AG04450 (cell line): ENCODE data around the gene PERP. TPM values are rescaled to one million over a fixed set of nuclear protein-coding genes. Genes with fewer than 3 reads are reported as not detected.
"Not testable (repeated sequence)": the region's sequence is repeated elsewhere in the genome, so short reads cannot be mapped to it uniquely, and the experiment has no call there.

Experiments
- CTCF ChIA-PET: fragments of 300-600, 350-600 bp; formaldehyde crosslinking; extraction: SDS; loops from one replicate; lab custom pipeline; 2022; ENCODE audit warnings: antibody characterized with exemption, inconsistent platforms; lab: Charles Lee
- POLR2A ChIA-PET: fragments of 350-600 bp; formaldehyde crosslinking; extraction: SDS; loops from one replicate; lab custom pipeline; 2021; ENCODE audit warnings: antibody characterized with exemption, inconsistent platforms; lab: Yijun Ruan, JAX
- DNase-seq: peaks from one replicate; pipeline ENCODE4 v3.0.0-alpha.2; 2011; ENCODE audit warnings: low read depth, low spot score
- H3K27ac ChIP-seq: one replicate; pipeline ENCODE4 v1.5.1; 2012; ENCODE audit warnings: low read depth, low read length, control low read depth
- H3K27me3 ChIP-seq: one replicate; pipeline ENCODE4 v1.6.0; 2012; ENCODE audit warnings: low read length; ENCODE audit not compliant: control insufficient read depth, insufficient read depth
- H3K4me3 ChIP-seq: 2 replicates; pipeline ENCODE4 v1.5.1; 2011; ENCODE audit warnings: mild to moderate bottlenecking, low read depth, low read length, control low read depth
- H3K9me3 ChIP-seq: 2 replicates; pipeline ENCODE4 v1.5.1; 2012; ENCODE audit warnings: low read length; ENCODE audit not compliant: control insufficient read depth, insufficient read depth
- CTCF ChIP-seq: IDR thresholded peaks from 2 replicates; pipeline ENCODE4 v1.5.1; 2011; ENCODE audit warnings: low read depth, low read length, control low read depth, inconsistent platforms
- polyA plus RNA-seq: library from polyadenylated mRNA; depleted of rRNA; stranded (reverse); fragments of >200 nt; gene quantifications from 2 replicates; pipeline ENCODE4 v1.2.3, GENCODE V29; 2011

Gene PERP
- polyA plus RNA-seq, 1 experiment, result 47.6 TPM

DNA sequence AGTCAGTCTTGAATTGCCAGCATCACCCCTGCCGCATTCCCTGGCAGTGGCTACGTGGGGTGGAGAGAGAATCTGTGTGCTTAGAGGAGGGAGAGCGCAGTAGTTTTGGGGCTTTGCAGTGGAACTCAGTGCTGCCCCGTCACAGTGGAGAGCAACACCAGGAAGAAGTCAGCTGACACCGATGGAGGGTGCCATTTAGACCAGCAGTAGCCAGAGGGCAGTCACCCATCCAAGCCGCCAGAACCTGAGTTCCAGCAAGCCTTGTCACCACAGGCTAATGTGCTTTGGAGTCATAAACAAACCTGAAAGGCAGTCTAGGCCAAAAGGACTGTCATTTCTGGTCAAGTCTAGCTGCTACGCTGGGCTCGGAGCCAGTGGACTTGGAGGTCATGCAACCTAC, 22.0 kb upstream of the PERP start:
- Histone ChIP-seq H3K4me3 (no peak overlapping the region), H3K9me3 (no peaks in the 10 kb centered on the region), H3K27me3 (peaks cover 6% of the 10 kb centered on the region), H3K27ac (no peak overlapping the region)
- DNase-seq, result no peak
- POLR2A ChIA-PET, result no interaction called here
- no peak for TF ChIP-seq CTCF
- CTCF ChIA-PET, result no interaction called here

GRCh38 chr6:138128096-138128495, 20.9 kb upstream of the PERP start:
- TF ChIP-seq CTCF, result no peak
- CTCF ChIA-PET, result no interaction called here

DNA sequence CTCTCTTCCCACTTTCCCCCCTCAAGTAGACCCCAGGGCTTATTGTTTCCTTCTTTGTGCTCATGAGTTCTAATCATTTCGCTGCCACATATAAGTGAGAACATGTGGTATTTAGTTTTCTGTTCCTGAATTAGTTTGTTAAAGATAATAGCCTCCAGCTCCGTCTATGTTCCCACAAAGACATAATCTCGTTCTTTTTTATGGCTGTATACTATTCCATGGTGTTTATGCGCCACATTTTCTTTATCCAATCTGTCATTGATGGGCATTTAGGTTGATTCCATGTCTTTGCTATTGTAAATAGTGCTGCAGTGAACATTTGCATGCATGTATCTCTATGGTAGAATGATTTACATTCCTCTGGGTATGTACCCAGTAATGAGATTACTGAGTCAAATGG, 16.9 kb upstream of the PERP start:
- CTCF ChIA-PET, result no interaction called here
- H3K9me3 ChIP-seq, result no peaks in the 10 kb centered on the region
- POLR2A ChIA-PET, result no interaction called here
- no peak overlapping the region for H3K27ac ChIP-seq
- TF ChIP-seq CTCF, result no peak
- H3K27me3 ChIP-seq, result peaks cover 10% of the 10 kb centered on the region
- no peak overlapping the region for H3K4me3 ChIP-seq
- no peak for DNase-seq

More at GRCh38 chr6:138128096-138128495, 20.9 kb upstream of the PERP start:
- H3K27me3 ChIP-seq, result peaks cover 6% of the 10 kb centered on the region
- POLR2A ChIA-PET, result no interaction called here
- no peak overlapping the region for H3K27ac ChIP-seq
- no peak overlapping the region for H3K4me3 ChIP-seq
- no peaks in the 10 kb centered on the region for H3K9me3 ChIP-seq
- DNase-seq, result no peak

DNA sequence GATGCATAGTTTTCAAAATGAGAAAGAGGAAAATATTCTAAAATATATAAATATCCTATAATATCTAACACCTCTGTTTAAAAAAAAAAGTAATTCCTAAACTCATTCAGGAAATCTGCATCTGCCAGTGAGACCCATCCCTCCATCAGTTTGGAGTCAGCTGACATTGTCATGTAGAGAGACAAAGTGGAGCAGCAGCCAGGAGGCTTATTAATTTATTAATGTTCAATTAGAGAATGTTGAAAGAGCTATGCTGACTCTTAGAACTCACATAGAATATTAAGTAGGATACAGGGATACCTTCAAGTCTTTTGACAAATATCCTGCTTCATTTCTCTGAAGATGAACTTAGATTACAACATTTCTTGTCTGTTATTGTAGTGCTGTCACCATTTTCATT, 12.8 kb upstream of the PERP start:
- TF ChIP-seq CTCF, result no peak
- POLR2A ChIA-PET, result no interaction called here
- no peak for DNase-seq
- Histone ChIP-seq H3K27me3 (peaks cover 8% of the 10 kb centered on the region), H3K4me3 (no peak overlapping the region), H3K9me3 (no peaks in the 10 kb centered on the region), H3K27ac (no peak overlapping the region)
- CTCF ChIA-PET, result interaction anchor here (10.5 kb wide), 1 partner anchor 115 kb away, joined by 98 read pairs; no protein-coding TSS in a partner anchor

- not testable (repeated sequence) for H3K9me3 ChIP-seq
These were observed 12.0 kb upstream of the PERP start for GRCh38 chr6:138119229-138119628.

More at GRCh38 chr6:138119229-138119628, 12.0 kb upstream of the PERP start:
- POLR2A ChIA-PET, H3K27ac ChIP-seq, H3K4me3 ChIP-seq, DNase-seq: not testable (repeated sequence)
- CTCF ChIA-PET, result interaction anchor here (1.1 to 10.5 kb wide), 2 partner anchors 114 to 646 kb away, joined by 3 to 98 read pairs; no protein-coding TSS in a partner anchor
- peaks cover 15% of the 10 kb centered on the region for H3K27me3 ChIP-seq
